ENCODE results near the gene ZNF462. TPM values are rescaled to one million over a fixed set of nuclear protein-coding genes. Genes with fewer than 3 reads are reported as not detected.
A peak's percentile ranks its signal among the peaks of the same experiment; 100 is the strongest.

ZNF462 gene
- polyA plus RNA-seq, 1 donor, result 12.4 TPM

GRCh38 chr9:106886111-106887046, 23.4 kb downstream of the ZNF462 start:
- H3K27ac ChIP-seq (ENCODE audit: low read length), result peak overlapping the region; percentile 40
- 75% methylated on average over 2 of the region's 6 CpGs for WGBS (ENCODE audit: insufficient coverage, low lambda C conversion rate)
- H3K9me3 ChIP-seq (ENCODE audit: control insufficient read depth, low read depth, low read length), result no peaks in the 10 kb centered on the region
- H3K4me1 ChIP-seq (ENCODE audit: control insufficient read depth, insufficient read depth, low read length), result peaks cover 31% of the 10 kb centered on the region
- peak; percentile 49 to 78 for DNase-seq
- H3K36me3 ChIP-seq (ENCODE audit: control insufficient read depth, insufficient read depth, low read length), result no peaks in the 10 kb centered on the region
- H3K27me3 ChIP-seq (ENCODE audit: control insufficient read depth, insufficient read depth, low read length), result no peaks in the 10 kb centered on the region
- no peak overlapping the region for H3K4me3 ChIP-seq (ENCODE audit: low read length)

- Histone ChIP-seq H3K27me3 (ENCODE audit: control insufficient read depth, insufficient read depth, low read length) (no peaks in the 10 kb centered on the region), H3K27ac (ENCODE audit: low read length) (peak overlapping the region; percentile 19)
These were observed 24.1 kb downstream of the ZNF462 start for GRCh38 chr9:106887066-106887465.

GRCh38 chr9:106889061-106889590, 26.2 kb downstream of the ZNF462 start:
- 20% methylated on average over 4 of the region's 7 CpGs for WGBS (ENCODE audit: insufficient coverage, low lambda C conversion rate)
- DNase-seq, result peak in 1 of 2 donors; percentile 63
- Histone ChIP-seq H3K27ac (ENCODE audit: low read length) (peak overlapping the region; percentile 6), H3K9me3 (ENCODE audit: control insufficient read depth, low read depth, low read length) (no peaks in the 10 kb centered on the region), H3K4me1 (ENCODE audit: control insufficient read depth, insufficient read depth, low read length) (peaks cover 20% of the 10 kb centered on the region), H3K36me3 (ENCODE audit: control insufficient read depth, insufficient read depth, low read length) (no peaks in the 10 kb centered on the region), H3K27me3 (ENCODE audit: control insufficient read depth, insufficient read depth, low read length) (no peaks in the 10 kb centered on the region), H3K4me3 (ENCODE audit: low read length) (no peak overlapping the region)

More at GRCh38 chr9:106887066-106887465, 24.1 kb downstream of the ZNF462 start:
- DNase-seq, result no peak
- no peaks in the 10 kb centered on the region for H3K36me3 ChIP-seq (ENCODE audit: control insufficient read depth, insufficient read depth, low read length)
- no peaks in the 10 kb centered on the region for H3K9me3 ChIP-seq (ENCODE audit: control insufficient read depth, low read depth, low read length)
- H3K4me3 ChIP-seq (ENCODE audit: low read length), result no peak overlapping the region
- WGBS (ENCODE audit: insufficient coverage, low lambda C conversion rate), result no CpG with 5 or more reads among the region's 2 CpGs
- peaks cover 26% of the 10 kb centered on the region for H3K4me1 ChIP-seq (ENCODE audit: control insufficient read depth, insufficient read depth, low read length)

GRCh38 chr9:106890608-106891007, 27.6 kb downstream of the ZNF462 start:
- no CpG with 5 or more reads among the region's 4 CpGs for WGBS (ENCODE audit: insufficient coverage, low lambda C conversion rate)
- H3K9me3 ChIP-seq (ENCODE audit: control insufficient read depth, low read depth, low read length), result no peaks in the 10 kb centered on the region

GRCh38 chr9:106891286-106891685, 28.3 kb downstream of the ZNF462 start:
- WGBS (ENCODE audit: insufficient coverage, low lambda C conversion rate), result 74% methylated on average over 4 of the region's 5 CpGs
- no peaks in the 10 kb centered on the region for H3K27me3 ChIP-seq (ENCODE audit: control insufficient read depth, insufficient read depth, low read length)
- no peak overlapping the region for H3K27ac ChIP-seq (ENCODE audit: low read length)
- H3K4me1 ChIP-seq (ENCODE audit: control insufficient read depth, insufficient read depth, low read length), result peaks cover 16% of the 10 kb centered on the region
- H3K36me3 ChIP-seq (ENCODE audit: control insufficient read depth, insufficient read depth, low read length), result no peaks in the 10 kb centered on the region
- DNase-seq, result no peak
- H3K9me3 ChIP-seq (ENCODE audit: control insufficient read depth, low read depth, low read length), result no peaks in the 10 kb centered on the region
- no peak overlapping the region for H3K4me3 ChIP-seq (ENCODE audit: low read length)

More at GRCh38 chr9:106890608-106891007, 27.6 kb downstream of the ZNF462 start:
- H3K27ac ChIP-seq (ENCODE audit: low read length), result no peak overlapping the region
- peaks cover 20% of the 10 kb centered on the region for H3K4me1 ChIP-seq (ENCODE audit: control insufficient read depth, insufficient read depth, low read length)
- peak; percentile 29 to 61 for DNase-seq
- H3K4me3 ChIP-seq (ENCODE audit: low read length), result no peak overlapping the region
- H3K27me3 ChIP-seq (ENCODE audit: control insufficient read depth, insufficient read depth, low read length), result no peaks in the 10 kb centered on the region
- no peaks in the 10 kb centered on the region for H3K36me3 ChIP-seq (ENCODE audit: control insufficient read depth, insufficient read depth, low read length)

- peaks cover 12% of the 10 kb centered on the region for H3K4me1 ChIP-seq (ENCODE audit: control insufficient read depth, insufficient read depth, low read length)
- H3K27me3 ChIP-seq (ENCODE audit: control insufficient read depth, insufficient read depth, low read length), result no peaks in the 10 kb centered on the region
- H3K36me3 ChIP-seq (ENCODE audit: control insufficient read depth, insufficient read depth, low read length), result peaks cover 3% of the 10 kb centered on the region
- DNase-seq, result peak; percentile 58 to 62
- no CpG with 5 or more reads among the region's 4 CpGs for WGBS (ENCODE audit: insufficient coverage, low lambda C conversion rate)
- H3K27ac ChIP-seq (ENCODE audit: low read length), result peak overlapping the region; percentile 14
- no peaks in the 10 kb centered on the region for H3K9me3 ChIP-seq (ENCODE audit: control insufficient read depth, low read depth, low read length)
- H3K4me3 ChIP-seq (ENCODE audit: low read length), result no peak overlapping the region
These were observed 29.7 kb downstream of the ZNF462 start for GRCh38 chr9:106892632-106893031.

- DNase-seq, result no peak
- no peaks in the 10 kb centered on the region for H3K27me3 ChIP-seq (ENCODE audit: control insufficient read depth, insufficient read depth, low read length)
- peak overlapping the region; percentile 7 for H3K27ac ChIP-seq (ENCODE audit: low read length)
- peaks cover 12% of the 10 kb centered on the region for H3K4me1 ChIP-seq (ENCODE audit: control insufficient read depth, insufficient read depth, low read length)
- no peak overlapping the region for H3K4me3 ChIP-seq (ENCODE audit: low read length)
- H3K9me3 ChIP-seq (ENCODE audit: control insufficient read depth, low read depth, low read length), result no peaks in the 10 kb centered on the region
- no CpG with 5 or more reads among the region's 1 CpG for WGBS (ENCODE audit: insufficient coverage, low lambda C conversion rate)
- H3K36me3 ChIP-seq (ENCODE audit: control insufficient read depth, insufficient read depth, low read length), result peaks cover 3% of the 10 kb centered on the region
These were observed 30.1 kb downstream of the ZNF462 start for GRCh38 chr9:106893088-106893487.

- WGBS (ENCODE audit: insufficient coverage, low lambda C conversion rate), result no CpG with 5 or more reads among the region's 1 CpG
- DNase-seq, result no peak
- Histone ChIP-seq H3K4me3 (ENCODE audit: low read length) (no peak overlapping the region), H3K9me3 (ENCODE audit: control insufficient read depth, low read depth, low read length) (peaks cover 4% of the 10 kb centered on the region), H3K4me1 (ENCODE audit: control insufficient read depth, insufficient read depth, low read length) (no peaks in the 10 kb centered on the region), H3K27me3 (ENCODE audit: control insufficient read depth, insufficient read depth, low read length) (no peaks in the 10 kb centered on the region), H3K36me3 (ENCODE audit: control insufficient read depth, insufficient read depth, low read length) (peaks cover 3% of the 10 kb centered on the region), H3K27ac (ENCODE audit: low read length) (no peak overlapping the region)
These were observed 33.7 kb downstream of the ZNF462 start for GRCh38 chr9:106896695-106897094.

GRCh38 chr9:106897236-106897635, 34.3 kb downstream of the ZNF462 start:
- H3K4me3 ChIP-seq (ENCODE audit: low read length), result no peak overlapping the region
- H3K36me3 ChIP-seq (ENCODE audit: control insufficient read depth, insufficient read depth, low read length), result peaks cover 3% of the 10 kb centered on the region
- no peak for DNase-seq
- H3K9me3 ChIP-seq (ENCODE audit: control insufficient read depth, low read depth, low read length), result peaks cover 5% of the 10 kb centered on the region
- 63% methylated on average over 1 of the region's 1 CpG for WGBS (ENCODE audit: insufficient coverage, low lambda C conversion rate)
- no peaks in the 10 kb centered on the region for H3K4me1 ChIP-seq (ENCODE audit: control insufficient read depth, insufficient read depth, low read length)
- H3K27me3 ChIP-seq (ENCODE audit: control insufficient read depth, insufficient read depth, low read length), result no peaks in the 10 kb centered on the region
- no peak overlapping the region for H3K27ac ChIP-seq (ENCODE audit: low read length)

- Histone ChIP-seq H3K27ac (ENCODE audit: low read length) (peak overlapping the region; percentile 18), H3K4me3 (ENCODE audit: low read length) (no peak overlapping the region), H3K9me3 (ENCODE audit: control insufficient read depth, low read depth, low read length) (peaks cover 10% of the 10 kb centered on the region), H3K4me1 (ENCODE audit: control insufficient read depth, insufficient read depth, low read length) (no peaks in the 10 kb centered on the region), H3K27me3 (ENCODE audit: control insufficient read depth, insufficient read depth, low read length) (no peaks in the 10 kb centered on the region), H3K36me3 (ENCODE audit: control insufficient read depth, insufficient read depth, low read length) (peaks cover 3% of the 10 kb centered on the region)
- WGBS (ENCODE audit: insufficient coverage, low lambda C conversion rate), result 75% methylated on average over 2 of the region's 3 CpGs
- no peak for DNase-seq
These were observed 34.8 kb downstream of the ZNF462 start for GRCh38 chr9:106897751-106898150.

Data from large intestine (tissue), 3 donors.